GM23248 (cell line): ENCODE measurements around the gene HIVEP3. TPM values are rescaled to one million over a fixed set of nuclear protein-coding genes. Genes with fewer than 3 reads are reported as not detected.
A peak's percentile ranks its signal among the peaks of the same experiment; 100 is the strongest.

Experiments
- DNase-seq: peaks from one replicate; pipeline ENCODE4 v3.0.0-alpha.2; 2015
- H2AFZ ChIP-seq: fragments of 200-600 bp; sonication (generic); 2 replicates; pipeline ENCODE4 v1.6.1; 2016; ENCODE audit warnings: antibody characterized with exemption
- H3F3A ChIP-seq: fragments of 200-600 bp; sonication (generic); 2 replicates; pipeline ENCODE4 v1.6.1; 2016; ENCODE audit warnings: mild to moderate bottlenecking, antibody characterized with exemption, mixed run types; ENCODE audit not compliant: insufficient read depth
- H3K27ac ChIP-seq: fragments of 200-600 bp; sonication (generic); 2 replicates; pipeline ENCODE4 v1.5.1; 2016; ENCODE audit warnings: mild to moderate bottlenecking
- H3K27me3 ChIP-seq: fragments of 200-600 bp; sonication (generic); replicated peaks from 2 replicates; pipeline ENCODE4 v1.6.1; 2016; ENCODE audit warnings: mild to moderate bottlenecking; ENCODE audit not compliant: insufficient read depth
- H3K36me3 ChIP-seq: fragments of 200-600 bp; sonication (generic); 2 replicates; pipeline ENCODE4 v1.6.1; 2016; ENCODE audit warnings: low read depth, mild to moderate bottlenecking
- H3K4me1 ChIP-seq: fragments of 200-600 bp; sonication (generic); 2 replicates; pipeline ENCODE4 v1.6.1; 2016; ENCODE audit warnings: mild to moderate bottlenecking; ENCODE audit not compliant: insufficient read depth
- H3K4me2 ChIP-seq: fragments of 200-600 bp; sonication (generic); one replicate; pipeline ENCODE4 v1.6.1; 2016; ENCODE audit warnings: mild to moderate bottlenecking; ENCODE audit not compliant: unreplicated experiment
- H3K4me3 ChIP-seq: fragments of 200-600 bp; sonication (generic); 2 replicates; pipeline ENCODE4 v1.5.1; 2016; ENCODE audit warnings: mild to moderate bottlenecking
- H3K79me2 ChIP-seq: fragments of 200-600 bp; sonication (generic); 2 replicates; pipeline ENCODE4 v1.6.1; 2016; ENCODE audit warnings: mild to moderate bottlenecking; ENCODE audit not compliant: insufficient read depth
- H3K9ac ChIP-seq: fragments of 200-600 bp; sonication (generic); 2 replicates; pipeline ENCODE4 v1.6.1; 2016; ENCODE audit warnings: mild to moderate bottlenecking
- H3K9me2 ChIP-seq: fragments of 200-600 bp; sonication (generic); 2 replicates; pipeline ENCODE4 v1.6.1; 2016; ENCODE audit warnings: mixed run types, mild to moderate bottlenecking, moderate library complexity; ENCODE audit not compliant: insufficient read depth
- H3K9me3 ChIP-seq: fragments of 200-600 bp; sonication (generic); one replicate; pipeline ENCODE4 v1.6.1; 2017; ENCODE audit warnings: low read depth
- H4K20me1 ChIP-seq: fragments of 200-600 bp; sonication (generic); 2 replicates; pipeline ENCODE4 v1.6.0; 2016; ENCODE audit not compliant: insufficient read depth
- EZH2 ChIP-seq: fragments of 200-600 bp; sonication (generic); IDR thresholded peaks from 2 replicates; pipeline ENCODE4 v1.6.1; 2018; ENCODE audit warnings: antibody characterized with exemption, mild to moderate bottlenecking; ENCODE audit not compliant: insufficient read depth, poor library complexity, severe bottlenecking
- EZH2phosphoT487 ChIP-seq: fragments of 200-600 bp; sonication (generic); IDR thresholded peaks from 2 replicates; pipeline ENCODE4 v1.6.1; 2018; ENCODE audit warnings: antibody characterized with exemption, moderate library complexity, mild to moderate bottlenecking, low read depth; ENCODE audit not compliant: insufficient read depth
- WGBS, 2 experiments: methylation state at CpG; one replicate each; pipeline ENCODE4 v1.1.6; 2015 to 2017; ENCODE audit warnings: low lambda C conversion rate in 2 of 2, low coverage in 1 of 2; ENCODE audit errors: missing lambda C conversion rate in 2 of 2; 5-methylcytosine and 5-hydroxymethylcytosine counted together
- in situ Hi-C: fragments of 300-500 bp; cut with MboI; formaldehyde crosslinking; loops from 2 replicates; pipeline ENCODE4 v1.15.0; 2020
- polyA plus RNA-seq: library from polyadenylated mRNA; unstranded; fragments of >200 nt; fragmentation: Nextera tagmentation; extraction: Ambion mirVana; gene quantifications from 2 replicates; pipeline ENCODE4 v1.2.1, GENCODE V29; 2016
- total RNA-seq: library from RNA; depleted of rRNA; stranded (reverse); fragments of >200 nt; shearing (Covaris generic); gene quantifications from 2 replicates; pipeline ENCODE4 v1.2.3, GENCODE V29; 2014

HIVEP3 gene
- total and polyA plus RNA-seq, 2 experiments from 2014 or later: 1.7 to 7.2 TPM

GRCh38 chr1:41615316-41615715 lies 303.4 kb downstream of the HIVEP3 start:
- Histone ChIP-seq H3K4me1 (peaks cover 19% of the 10 kb centered on the region), H3K36me3 (no peaks in the 10 kb centered on the region), H3K27me3 (no peaks in the 10 kb centered on the region), H3K9ac (no peak overlapping the region), H3K79me2 (no peaks in the 10 kb centered on the region), H3K9me2 (no peaks in the 10 kb centered on the region), H3F3A (0 out of 2 replicates have a peak, but pooled peaks cover 15% of the 10 kb centered on the region), H4K20me1 (no peaks in the 10 kb centered on the region), H3K27ac (no peak overlapping the region), H3K4me3 (no peak overlapping the region), H3K9me3 (no peaks in the 10 kb centered on the region), H3K4me2 (no peak overlapping the region), H2AFZ (no peak overlapping the region)
- no peak for DNase-seq
- 98 to 99% methylated on average over 8 of the region's 8 CpGs for WGBS, 2 experiments
- TF ChIP-seq EZH2phosphoT487 (no peak), EZH2 (no peak)
- in situ Hi-C loops: no loop called here

- Histone ChIP-seq H3K9me2 (no peaks in the 10 kb centered on the region), H3K9me3 (no peaks in the 10 kb centered on the region), H3F3A (0 out of 2 replicates have a peak, but pooled peaks cover 15% of the 10 kb centered on the region), H3K4me2 (no peak overlapping the region), H4K20me1 (no peaks in the 10 kb centered on the region), H3K4me1 (peaks cover 19% of the 10 kb centered on the region), H3K27me3 (no peaks in the 10 kb centered on the region), H3K79me2 (no peaks in the 10 kb centered on the region), H3K4me3 (no peak overlapping the region), H3K36me3 (no peaks in the 10 kb centered on the region), H3K9ac (no peak overlapping the region), H3K27ac (no peak overlapping the region), H2AFZ (no peak overlapping the region)
- no peak for TF ChIP-seq EZH2
- no peak for TF ChIP-seq EZH2phosphoT487
- in situ Hi-C loops: no loop called here
- WGBS, 2 experiments: 47 to 53% methylated on average over 6 of the region's 6 CpGs
- DNase-seq: no peak
Observed at GRCh38 chr1:41614818-41615217, 303.9 kb downstream of the HIVEP3 start.

- Histone ChIP-seq H3K9ac (no peak overlapping the region), H3K27me3 (no peaks in the 10 kb centered on the region), H3K4me3 (no peak overlapping the region), H3K4me2 (peak overlapping the region; percentile 13), H3K79me2 (no peaks in the 10 kb centered on the region), H4K20me1 (no peaks in the 10 kb centered on the region), H3K27ac (peak overlapping the region; percentile 47), H3K36me3 (no peaks in the 10 kb centered on the region), H3K4me1 (peaks cover 19% of the 10 kb centered on the region), H3K9me3 (no peaks in the 10 kb centered on the region), H3K9me2 (no peaks in the 10 kb centered on the region), H3F3A (0 out of 2 replicates have a peak, but pooled peaks cover 15% of the 10 kb centered on the region), H2AFZ (no peak overlapping the region)
- TF ChIP-seq EZH2phosphoT487 (no peak), EZH2 (no peak)
- peak; percentile 75 for DNase-seq
- in situ Hi-C loops: no loop called here
- WGBS, 2 experiments: 55 to 58% methylated on average over 10 of the region's 10 CpGs
Observed at GRCh38 chr1:41613689-41614574, 304.8 kb downstream of the HIVEP3 start.

GRCh38 chr1:41612953-41613352 lies 305.8 kb downstream of the HIVEP3 start:
- no peaks in the 10 kb centered on the region for H3K9me2 ChIP-seq
- no peak overlapping the region for H2AFZ ChIP-seq
- H3K79me2 ChIP-seq: no peaks in the 10 kb centered on the region
- H3K27ac ChIP-seq: peak overlapping the region; percentile 47
- peaks cover 14% of the 10 kb centered on the region for H3K4me1 ChIP-seq
- WGBS, 2 experiments: 40 to 57% methylated on average over 9 of the region's 9 CpGs
- no peaks in the 10 kb centered on the region for H3K36me3 ChIP-seq
- no peak overlapping the region for H3K9ac ChIP-seq
- TF ChIP-seq EZH2phosphoT487 (no peak), EZH2 (no peak)
- H3F3A ChIP-seq: 0 out of 2 replicates have a peak, but pooled peaks cover 15% of the 10 kb centered on the region
- no peaks in the 10 kb centered on the region for H4K20me1 ChIP-seq
- H3K4me2 ChIP-seq: no peak overlapping the region
- in situ Hi-C loops: no loop called here
- H3K9me3 ChIP-seq: no peaks in the 10 kb centered on the region
- no peaks in the 10 kb centered on the region for H3K27me3 ChIP-seq
- DNase-seq: peak; percentile 41
- H3K4me3 ChIP-seq: no peak overlapping the region
